Skin epidermis (tissue), 12 donors: Measurements from ENCODE around the gene C17orf75.

Experiments used
- H3K27ac ChIP-seq, 21 experiments: fragments of 200-600 bp; sonication (generic) in 11 of 21; one replicate each; pipeline ENCODE4 v1.5.0; 2020; ENCODE audit warnings: mild to moderate bottlenecking in 3 of 21, inconsistent platforms in 2 of 21, moderate library complexity in 2 of 21
- H3K4me3 ChIP-seq, 7 experiments: fragments of 200-600 bp; sonication (generic) in 2 of 7; one replicate each; pipeline ENCODE4 v1.5.0; 2020; ENCODE audit warnings: inconsistent platforms in 2 of 7, mild to moderate bottlenecking in 2 of 7, moderate library complexity in 1 of 7

C17orf75 gene

GRCh38 chr17:32314636-32315035 lies 27.3 kb downstream of the C17orf75 start:
- Histone ChIP-seq H3K27ac (no peak overlapping the region), H3K4me3 (no peak overlapping the region)

DNA sequence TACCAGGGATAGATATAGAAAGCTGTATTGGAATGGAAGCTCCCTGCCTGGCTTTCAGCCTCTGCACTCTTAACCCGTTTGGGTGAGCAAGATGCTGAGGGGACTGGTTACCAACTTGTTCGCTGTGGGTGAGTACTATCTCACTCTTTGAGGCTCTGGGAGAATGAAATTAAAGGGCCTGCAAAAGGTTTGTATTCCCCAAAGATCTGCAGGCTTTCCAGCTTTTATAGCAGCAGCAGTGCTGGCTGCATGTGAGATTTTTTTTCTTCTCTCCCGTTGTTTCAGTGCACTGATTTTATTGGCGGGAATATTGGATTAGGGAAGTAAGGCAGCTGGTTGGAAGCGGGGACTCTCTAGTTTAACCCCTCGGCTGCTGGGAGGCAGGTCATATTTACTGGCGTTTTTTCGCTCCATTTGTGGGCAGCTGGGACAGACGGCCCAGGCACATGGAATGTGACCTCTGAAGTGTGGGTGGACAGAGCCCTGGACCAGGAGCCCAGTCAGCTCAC lies 30.9 kb downstream of the C17orf75 start:
- Histone ChIP-seq H3K27ac (peak overlapping the region in 1 of 21 experiments; percentile 19), H3K4me3 (no peak overlapping the region)

DNA sequence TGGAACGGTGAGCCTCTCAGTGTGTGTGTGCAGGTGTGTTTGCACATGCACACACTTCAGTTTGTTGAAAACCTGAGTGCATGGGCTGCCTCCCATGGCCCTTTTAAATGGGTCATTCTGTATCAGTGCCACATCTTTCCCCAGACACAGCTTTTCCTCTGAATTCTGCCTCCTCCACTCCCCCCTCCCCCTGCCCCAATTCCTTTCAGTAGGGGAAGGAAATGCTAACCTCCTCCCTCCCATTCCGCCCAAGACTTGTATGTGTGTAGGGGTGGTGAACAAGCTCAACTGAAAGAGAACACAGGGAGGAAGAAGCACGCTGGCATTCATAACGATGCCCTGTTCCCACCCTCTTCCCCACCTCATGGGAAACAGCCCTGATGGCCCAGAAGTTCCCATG lies 34.3 kb downstream of the C17orf75 start:
- H3K27ac ChIP-seq: no peak overlapping the region
- H3K4me3 ChIP-seq: no peak overlapping the region

- Histone ChIP-seq H3K27ac (no peak overlapping the region), H3K4me3 (no peak overlapping the region)
Observed at GRCh38 chr17:32305049-32305448, 36.9 kb downstream of the C17orf75 start.

DNA sequence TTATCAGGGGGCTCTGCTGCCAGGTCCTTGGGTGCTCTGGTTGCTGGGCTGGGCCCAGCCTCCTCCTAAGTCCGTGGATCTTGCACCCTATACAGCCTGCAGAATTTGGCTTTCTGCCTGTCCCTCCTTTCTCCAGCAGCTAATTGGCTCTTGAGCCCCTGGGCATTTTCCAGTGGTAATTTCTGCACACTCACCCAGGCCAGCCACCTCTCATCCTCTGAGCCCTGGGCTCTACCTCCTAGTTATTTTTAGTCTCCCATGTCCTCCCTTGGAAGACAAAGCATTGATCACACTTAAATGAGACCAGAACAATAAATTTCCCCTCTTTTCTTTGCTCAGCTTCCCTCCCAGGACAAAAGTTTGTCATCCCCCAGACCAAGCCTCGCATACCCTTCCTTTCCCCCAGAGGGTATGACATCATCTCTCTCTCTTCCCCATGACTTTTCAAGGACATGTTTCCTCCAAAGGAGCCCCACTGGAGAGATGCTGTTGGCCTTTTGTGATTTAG lies 38.1 kb downstream of the C17orf75 start:
- no peak overlapping the region for H3K27ac ChIP-seq
- H3K4me3 ChIP-seq: no peak overlapping the region

GRCh38 chr17:32302860-32303649 lies 38.9 kb downstream of the C17orf75 start:
- Histone ChIP-seq H3K27ac (no peak overlapping the region), H3K4me3 (no peak overlapping the region)

- no peak overlapping the region for H3K27ac ChIP-seq
- no peak overlapping the region for H3K4me3 ChIP-seq
Observed at GRCh38 chr17:32302037-32302436, 39.9 kb downstream of the C17orf75 start.

GRCh38 chr17:32299580-32300164 lies 42.3 kb downstream of the C17orf75 start:
- no peak overlapping the region for H3K27ac ChIP-seq
- H3K4me3 ChIP-seq: no peak overlapping the region

- Histone ChIP-seq H3K4me3 (no peak overlapping the region), H3K27ac (no peak overlapping the region)
Observed at GRCh38 chr17:32298721-32299579, 43.0 kb downstream of the C17orf75 start.

GRCh38 chr17:32298298-32298697 lies 43.7 kb downstream of the C17orf75 start:
- H3K4me3 ChIP-seq: no peak overlapping the region
- no peak overlapping the region for H3K27ac ChIP-seq

DNA sequence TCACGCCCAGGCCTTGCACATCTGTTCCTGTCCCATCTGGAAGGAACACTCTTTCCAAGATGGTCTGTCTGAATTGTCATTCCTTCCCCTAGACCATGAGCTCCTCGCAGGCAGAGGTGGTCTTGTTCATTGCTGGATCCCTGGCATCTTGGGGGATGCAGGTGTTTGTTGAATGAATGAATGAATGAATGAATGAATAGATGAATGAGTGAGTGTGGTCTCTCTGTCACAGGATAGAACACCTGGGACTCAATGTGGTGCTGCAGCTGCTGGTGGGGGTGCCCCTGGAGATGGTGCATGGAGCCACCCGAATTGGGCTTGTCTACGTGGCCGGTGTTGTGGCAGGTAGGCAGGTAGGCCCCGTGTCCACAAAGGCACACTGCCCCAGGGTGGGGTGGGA lies 44.1 kb downstream of the C17orf75 start:
- H3K4me3 ChIP-seq: no peak overlapping the region
- H3K27ac ChIP-seq: no peak overlapping the region

DNA sequence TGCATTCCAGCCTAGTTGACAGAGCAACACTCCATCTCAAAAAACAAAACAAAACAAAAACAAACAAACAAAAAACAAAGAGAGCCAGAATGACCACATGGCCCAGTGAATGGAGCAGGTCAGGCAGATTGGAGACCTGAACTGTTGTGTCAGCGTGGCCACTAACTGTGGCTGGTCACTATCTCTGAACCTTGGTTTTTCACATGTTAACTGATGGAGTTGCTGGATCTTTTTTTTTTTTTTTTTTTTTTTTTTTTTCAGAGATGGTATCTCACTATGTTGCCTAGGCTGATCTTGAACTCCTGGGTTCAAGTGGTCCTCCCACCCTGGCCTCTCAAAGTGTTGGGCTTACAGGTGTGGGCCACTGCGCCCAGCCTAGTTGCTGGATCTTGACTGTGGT lies 44.5 kb downstream of the C17orf75 start:
- H3K27ac ChIP-seq: no peak overlapping the region

DNA sequence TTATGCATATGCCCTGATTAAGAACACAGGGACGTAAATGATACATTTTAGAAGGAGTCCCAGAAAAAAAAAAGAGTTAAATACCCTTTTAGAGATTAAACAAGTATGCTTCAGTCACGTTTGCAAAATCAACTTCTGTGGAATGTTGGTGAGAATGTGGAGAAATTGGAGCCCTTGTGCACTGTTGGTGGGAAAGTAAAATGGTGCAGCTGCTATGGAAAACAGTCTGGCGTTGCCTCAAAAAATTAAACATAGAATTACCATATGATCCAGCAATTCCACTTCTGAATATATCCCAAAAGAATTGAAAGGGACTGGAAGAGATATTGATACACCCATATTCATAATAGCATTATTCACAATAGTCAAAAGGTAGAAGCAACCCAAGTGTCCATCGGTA lies 49.9 kb downstream of the C17orf75 start:
- H3K27ac ChIP-seq: no peak overlapping the region

More for the DNA sequence above, 44.5 kb downstream of the C17orf75 start:
- no peak overlapping the region for H3K4me3 ChIP-seq

GRCh38 chr17:32289471-32290070 lies 52.4 kb downstream of the C17orf75 start:
- no peak overlapping the region for H3K27ac ChIP-seq

More for the DNA sequence above, 49.9 kb downstream of the C17orf75 start:
- no peak overlapping the region for H3K4me3 ChIP-seq

GRCh38 chr17:32288615-32289014 lies 53.4 kb downstream of the C17orf75 start:
- H3K27ac ChIP-seq: no peak overlapping the region
- no peak overlapping the region for H3K4me3 ChIP-seq

More at GRCh38 chr17:32289471-32290070, 52.4 kb downstream of the C17orf75 start:
- no peak overlapping the region for H3K4me3 ChIP-seq

DNA sequence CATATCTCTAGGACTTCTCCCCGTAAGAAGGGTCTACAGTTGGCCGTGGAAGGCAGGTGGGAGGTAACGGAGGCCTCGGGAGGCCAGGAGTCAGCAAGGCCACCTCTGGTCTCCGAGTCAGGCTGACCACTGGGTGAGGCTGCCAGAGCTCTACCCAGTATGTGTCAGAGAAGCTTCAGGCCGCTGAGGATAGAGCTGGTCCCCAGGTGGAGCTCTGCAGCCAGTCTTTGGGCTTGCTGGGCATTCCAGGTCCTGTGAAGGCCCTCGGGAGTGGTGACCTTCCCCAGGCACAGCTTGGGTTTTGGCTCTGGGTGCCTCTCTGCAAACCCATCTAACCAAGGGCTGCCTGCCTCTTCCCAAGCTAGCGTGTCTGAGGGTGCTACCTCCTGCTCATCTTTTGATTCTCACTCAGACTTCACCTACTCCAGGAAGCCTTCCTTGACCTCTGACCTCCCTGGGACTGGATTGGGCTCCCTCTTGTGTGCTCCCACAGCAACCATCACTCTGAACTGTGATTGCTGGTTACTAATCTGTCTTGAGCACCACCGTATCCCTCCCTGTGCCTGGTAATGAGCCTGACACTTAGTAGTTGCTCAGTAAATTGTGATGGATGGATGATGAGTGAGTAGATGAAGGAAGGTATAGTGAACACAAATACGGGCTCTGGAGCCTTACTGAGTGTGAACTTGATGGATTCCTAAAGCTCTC lies 54.0 kb downstream of the C17orf75 start:
- H3K27ac ChIP-seq: no peak overlapping the region
- no peak overlapping the region for H3K4me3 ChIP-seq

GRCh38 chr17:32286518-32286900 lies 55.5 kb downstream of the C17orf75 start:
- Histone ChIP-seq H3K27ac (no peak overlapping the region), H3K4me3 (no peak overlapping the region)

DNA sequence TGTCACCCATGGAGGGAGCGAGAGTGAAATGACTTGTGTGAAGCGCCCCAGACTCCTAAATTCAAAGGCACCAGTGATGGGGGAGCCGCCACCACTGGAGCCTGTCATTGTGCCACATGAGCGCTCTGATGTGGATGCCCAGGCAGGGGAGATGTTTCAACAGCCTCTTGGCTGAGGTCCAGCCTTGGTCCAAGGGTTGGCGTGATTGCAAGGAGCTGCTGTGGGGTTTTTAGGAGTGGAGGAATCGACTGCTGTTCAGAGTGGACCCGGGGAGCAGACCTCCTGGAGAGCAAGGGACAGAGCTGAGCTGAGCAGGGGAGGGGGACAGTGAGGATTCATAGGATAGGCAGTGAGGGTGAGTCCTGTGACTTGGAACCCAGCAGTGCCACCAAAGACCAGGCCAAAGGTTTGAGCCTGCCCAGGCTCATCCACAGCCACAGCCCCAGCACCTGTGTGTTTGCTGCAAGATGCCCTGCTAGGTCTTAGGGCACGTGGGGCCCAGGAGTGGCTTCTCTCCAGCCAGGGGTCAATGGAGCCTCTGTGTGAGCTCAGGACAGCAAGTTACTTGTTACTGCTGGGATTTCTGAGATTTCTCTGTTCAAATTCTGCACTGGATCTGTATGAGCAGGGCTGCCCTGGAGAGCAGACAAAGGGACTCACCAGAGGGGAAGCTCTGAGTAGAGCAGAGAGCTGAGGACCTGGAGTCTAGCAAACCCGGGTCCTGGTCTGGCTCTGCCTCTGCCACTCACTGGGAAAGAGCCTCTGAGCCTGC lies 56.0 kb downstream of the C17orf75 start:
- Histone ChIP-seq H3K27ac (no peak overlapping the region), H3K4me3 (no peak overlapping the region)
